HG03280 (cell line): Measurements from ENCODE around the gene B3GALT5.

ENCODE experiments used
- ATAC-seq: cut with Tn5 transposase; IDR thresholded peaks from one replicate; pipeline ENCODE4 v1.9.1; 2021; ENCODE audit warnings: mild to moderate bottlenecking, moderate library complexity; ENCODE audit not compliant: unreplicated experiment

The B3GALT5 gene

DNA sequence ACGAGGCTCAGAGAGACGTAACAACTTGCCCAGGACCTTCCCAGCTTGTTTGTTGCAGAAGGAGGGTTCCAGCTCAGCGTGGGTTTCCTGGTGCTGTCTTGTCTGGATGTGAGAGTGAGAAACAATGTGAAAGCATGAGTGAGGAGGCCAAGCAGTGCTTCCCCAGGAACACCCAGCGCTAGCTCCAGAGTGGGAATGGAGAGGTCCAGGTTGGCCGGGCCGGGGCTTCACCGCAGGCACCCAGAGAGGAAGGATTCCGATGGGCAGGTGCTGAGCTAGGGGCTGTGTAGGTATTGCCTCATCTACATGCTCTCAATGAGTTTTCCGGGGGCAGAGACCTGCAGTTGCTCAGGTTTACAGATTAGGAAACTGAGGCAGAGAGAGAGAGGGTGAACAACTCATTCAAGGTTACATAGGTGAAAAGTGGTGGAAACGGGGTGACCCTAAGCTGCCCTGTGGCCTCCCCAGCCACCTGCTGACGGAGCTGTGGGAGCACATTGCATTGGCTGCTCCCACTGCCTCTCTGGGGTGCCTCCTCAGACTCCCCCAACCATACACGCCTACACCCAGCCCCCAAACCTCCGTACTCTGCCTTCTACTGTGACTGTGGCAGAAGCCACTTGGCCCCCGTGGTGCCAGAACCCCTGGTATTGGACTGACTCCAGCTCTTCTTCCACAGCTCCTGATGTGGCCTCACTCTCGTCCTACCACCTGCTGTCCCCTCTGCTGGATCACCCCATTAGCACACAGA is 51.2 kb downstream of the B3GALT5 start:
- no peak for ATAC-seq

DNA sequence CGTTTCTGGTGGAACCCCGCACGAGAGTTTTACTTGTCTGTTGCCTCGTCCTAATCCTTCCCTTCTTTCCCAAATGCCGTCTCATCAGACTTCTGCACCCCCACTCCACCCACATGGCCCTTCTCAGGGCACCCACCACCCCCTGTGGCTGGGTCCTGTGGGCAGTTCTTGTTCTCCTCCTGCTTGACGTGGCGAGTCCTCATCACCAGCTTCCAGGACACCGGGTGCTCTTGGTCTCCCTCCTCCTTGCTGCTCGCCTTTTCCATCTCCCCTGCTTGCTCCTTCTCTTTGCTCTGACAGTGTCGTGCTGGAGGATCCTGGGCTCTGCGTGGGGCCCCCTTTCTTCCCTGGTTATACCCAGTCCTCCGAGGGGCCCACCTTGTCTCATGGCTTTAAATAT is 51.8 kb downstream of the B3GALT5 start:
- no peak for ATAC-seq

DNA sequence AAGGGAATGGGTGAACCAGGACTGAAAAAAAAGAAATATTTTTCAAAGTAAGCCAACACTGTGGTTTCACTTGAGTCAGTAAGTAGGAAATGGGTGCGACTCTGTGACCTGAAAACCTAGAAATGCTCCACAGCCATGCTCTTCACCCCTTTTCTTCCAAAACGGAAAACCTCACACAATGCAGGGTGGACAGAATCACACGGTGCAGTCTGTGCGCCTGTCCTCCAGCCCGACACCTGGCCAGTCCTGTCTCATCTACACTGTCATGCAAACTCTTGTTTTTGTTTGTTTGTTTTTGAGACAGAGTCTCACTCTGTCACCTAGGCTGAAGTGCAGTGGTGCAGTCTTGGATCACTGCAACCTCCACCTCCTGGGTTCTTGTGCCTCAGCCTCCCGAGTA is 53.3 kb downstream of the B3GALT5 start:
- no peak for ATAC-seq

DNA sequence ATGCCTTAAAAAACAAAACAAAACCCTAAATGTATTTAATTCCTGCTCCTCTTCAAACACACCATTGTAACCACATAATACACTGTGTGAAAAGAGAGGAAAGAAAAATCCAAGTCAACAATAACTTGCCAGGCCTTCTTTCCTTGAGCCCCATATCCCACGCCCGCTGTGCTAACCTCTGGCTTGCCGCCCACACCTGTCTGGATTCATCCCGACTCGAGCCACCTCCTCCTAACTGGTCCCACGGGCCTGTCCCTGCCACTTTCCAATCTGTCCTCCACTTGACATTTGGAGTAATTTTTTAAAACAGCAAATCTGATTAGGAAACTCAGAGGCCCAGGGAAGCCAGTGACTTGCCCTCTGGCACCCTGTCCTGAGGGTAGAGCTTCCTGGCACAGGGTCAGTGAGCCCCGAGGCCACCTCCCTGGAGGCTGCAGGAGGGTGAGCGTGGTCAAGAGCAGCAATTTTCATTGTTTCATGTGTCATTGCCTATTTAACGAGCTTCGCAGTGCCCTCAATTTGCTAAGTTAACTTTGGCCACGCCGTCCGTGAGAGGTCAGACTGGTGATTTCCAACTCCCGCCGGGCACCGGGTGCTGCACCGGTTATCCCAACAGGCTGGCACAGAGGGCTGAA is 54.1 kb downstream of the B3GALT5 start:
- no peak for ATAC-seq

DNA sequence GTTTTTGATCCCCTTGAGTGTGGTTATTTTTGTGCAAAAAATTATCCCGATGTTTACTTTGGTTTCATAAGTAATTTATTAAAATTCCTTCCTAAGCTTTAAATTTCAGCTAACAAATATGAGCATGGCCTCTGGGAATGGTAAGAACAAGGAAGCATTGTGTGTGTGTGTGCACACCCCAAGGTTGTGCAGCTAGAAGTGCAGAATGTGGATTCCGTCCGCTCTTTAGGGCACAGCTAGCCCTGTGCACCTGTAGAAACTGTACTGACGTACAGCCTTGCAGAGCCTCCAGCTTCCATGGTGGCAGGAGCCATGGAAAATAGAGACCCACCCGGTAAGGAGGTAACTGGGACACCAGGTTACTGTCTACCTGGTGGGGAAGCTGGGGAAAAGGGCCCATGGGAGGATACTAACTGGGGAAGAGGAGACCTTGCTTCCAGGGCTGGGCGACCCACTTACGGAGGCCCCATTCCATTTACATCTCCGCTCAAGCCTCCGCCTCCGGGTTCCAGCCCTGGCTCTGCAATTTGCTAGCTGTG is 54.7 kb downstream of the B3GALT5 start:
- no peak for ATAC-seq

DNA sequence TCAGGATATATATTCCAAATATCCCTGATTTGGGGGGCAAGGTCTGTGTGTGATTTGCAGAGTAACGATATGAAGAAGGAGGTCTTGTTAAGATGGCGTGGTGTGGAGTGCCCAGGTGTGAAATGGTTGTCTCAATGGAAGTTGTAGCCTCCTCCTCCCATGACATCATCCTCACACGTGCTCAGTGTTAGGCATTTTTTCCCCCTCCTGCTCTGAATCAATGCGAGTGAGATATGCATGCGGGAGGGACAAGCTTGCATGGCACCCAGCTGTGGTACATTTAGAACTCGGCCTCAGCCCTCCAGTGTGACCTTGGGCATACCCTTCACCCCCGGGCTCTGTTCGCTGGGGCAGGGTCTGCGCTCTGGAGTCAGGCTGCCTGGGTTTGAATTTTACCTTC is 55.6 kb downstream of the B3GALT5 start:
- ATAC-seq: no peak

DNA sequence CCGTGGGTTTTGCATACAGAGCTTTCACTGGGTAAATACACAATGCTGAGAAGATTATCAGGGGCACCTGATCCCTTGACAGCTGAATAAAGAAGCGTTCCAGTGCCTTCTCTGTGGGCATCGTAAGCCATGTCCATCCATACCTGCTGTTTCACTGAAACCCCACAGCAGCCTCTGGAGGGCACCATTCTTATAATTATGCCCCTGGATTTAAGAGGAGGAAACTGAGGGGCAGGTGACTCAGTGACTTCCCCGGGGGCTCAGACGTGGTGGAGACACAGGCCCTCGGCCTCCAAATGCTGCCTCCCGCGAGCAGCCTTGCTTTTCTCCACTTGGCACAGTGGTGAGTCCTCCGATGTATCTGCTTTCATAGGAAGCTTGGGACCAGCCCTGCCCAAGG is 56.7 kb downstream of the B3GALT5 start:
- no peak for ATAC-seq

DNA sequence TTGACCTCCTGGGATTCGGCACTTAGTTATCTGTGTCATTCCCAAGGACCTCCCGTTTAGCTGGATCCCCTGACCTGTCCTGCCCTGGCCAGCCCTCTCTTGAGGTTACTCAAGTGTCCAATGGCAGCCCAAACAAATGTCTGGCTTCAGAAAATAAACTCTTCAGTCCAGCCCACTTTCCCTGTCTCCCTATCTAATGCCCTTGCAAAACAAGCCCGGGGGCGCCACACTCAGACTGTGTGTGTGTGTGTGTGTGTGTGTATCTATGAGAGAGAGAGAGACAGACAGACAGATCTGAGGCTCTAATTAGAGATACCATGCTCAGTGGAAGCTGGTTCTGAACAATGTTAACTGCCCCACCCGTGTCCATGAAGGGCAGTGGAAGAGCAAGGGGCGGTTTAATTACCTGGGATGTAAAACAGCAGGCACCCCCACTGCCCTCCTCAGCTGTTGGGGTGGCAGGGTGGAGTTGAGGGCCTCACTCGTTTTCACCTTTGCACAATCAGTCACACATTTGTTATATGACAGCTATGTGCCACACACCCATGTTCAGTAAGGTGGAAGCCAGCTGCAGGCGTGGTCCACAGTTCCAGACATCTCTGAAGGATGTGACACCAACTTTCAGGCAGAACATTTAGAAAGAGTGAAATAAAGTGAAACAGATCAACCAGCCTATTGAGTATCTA is 57.4 kb downstream of the B3GALT5 start:
- no peak for ATAC-seq

DNA sequence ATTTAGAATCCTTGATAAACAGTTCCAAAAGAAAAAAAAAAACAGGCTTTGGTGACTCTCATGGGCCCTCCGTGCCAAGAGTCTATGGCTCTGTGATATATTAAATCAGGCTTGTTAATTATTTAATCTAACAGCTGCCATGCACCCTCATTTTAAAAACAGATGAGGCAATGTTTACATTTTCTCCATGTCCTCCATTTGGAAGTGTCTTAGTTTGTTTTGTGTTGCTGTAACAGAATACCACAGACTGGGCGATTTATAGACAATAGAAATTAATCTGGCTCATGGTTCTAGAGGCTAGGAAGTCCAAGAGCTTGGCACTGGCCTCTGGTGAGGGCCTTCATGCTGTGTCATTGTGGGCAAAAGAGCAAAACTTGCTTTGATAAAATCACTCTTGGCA is 58.0 kb downstream of the B3GALT5 start:
- ATAC-seq: no peak

DNA sequence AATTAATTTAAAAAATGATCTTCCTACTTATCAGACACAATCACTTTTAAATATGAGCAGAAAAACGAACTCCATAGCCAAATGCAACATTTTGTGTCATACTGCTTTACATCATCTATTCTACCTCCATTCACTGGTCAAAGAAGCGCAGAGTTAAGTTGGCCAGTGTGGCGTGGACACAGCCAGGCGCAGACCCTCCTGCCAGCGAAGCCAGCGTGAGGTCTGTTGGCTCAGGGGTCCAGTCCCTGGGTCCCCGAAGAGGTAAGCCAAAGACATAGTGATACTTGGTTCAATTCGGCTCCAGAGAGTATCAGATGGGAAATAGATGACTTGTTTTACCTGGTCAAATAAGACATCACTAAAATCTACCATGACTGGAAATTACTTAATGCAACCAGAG is 59.2 kb downstream of the B3GALT5 start:
- ATAC-seq: no peak

DNA sequence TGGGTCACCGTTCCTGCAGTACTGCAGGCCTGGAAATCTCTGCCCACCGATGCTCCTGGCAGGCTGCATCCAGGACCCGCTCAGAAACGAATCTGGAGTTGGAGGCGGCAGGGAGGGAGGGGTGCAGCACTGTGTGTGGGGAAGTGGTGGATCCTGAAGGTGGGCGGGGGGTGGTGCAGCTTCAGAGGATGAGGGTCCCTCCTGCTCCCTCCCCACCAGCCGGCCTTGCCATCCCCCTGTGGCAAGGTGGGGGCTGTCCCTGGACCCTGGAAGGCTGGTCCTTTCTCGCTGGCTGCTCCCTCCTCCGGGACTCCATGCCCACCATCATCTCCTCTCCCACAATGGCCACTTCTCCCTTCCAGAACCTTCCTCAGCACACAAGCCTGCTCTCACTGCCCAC is 60.4 kb downstream of the B3GALT5 start:
- no peak for ATAC-seq

DNA sequence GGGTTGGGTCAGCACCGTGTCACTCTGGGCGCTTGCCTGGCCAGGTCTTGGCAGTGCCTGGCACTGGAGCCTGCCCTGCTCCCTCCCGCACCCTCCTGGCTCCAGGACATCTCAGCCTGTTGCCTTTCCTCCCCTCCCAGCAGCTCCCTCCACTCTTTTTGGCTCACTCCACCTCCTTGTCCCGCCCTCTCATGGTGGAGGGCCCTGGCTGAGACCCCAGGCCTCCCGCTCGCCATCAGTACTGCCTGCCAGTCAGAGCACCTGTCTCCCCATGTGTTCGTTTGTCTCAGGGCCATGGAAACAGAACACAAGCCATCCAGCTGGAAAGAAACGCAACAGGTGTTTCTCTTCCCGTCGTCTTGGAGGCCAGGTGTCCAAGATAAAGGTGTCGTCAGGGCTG is 61.0 kb downstream of the B3GALT5 start:
- ATAC-seq: no peak

DNA sequence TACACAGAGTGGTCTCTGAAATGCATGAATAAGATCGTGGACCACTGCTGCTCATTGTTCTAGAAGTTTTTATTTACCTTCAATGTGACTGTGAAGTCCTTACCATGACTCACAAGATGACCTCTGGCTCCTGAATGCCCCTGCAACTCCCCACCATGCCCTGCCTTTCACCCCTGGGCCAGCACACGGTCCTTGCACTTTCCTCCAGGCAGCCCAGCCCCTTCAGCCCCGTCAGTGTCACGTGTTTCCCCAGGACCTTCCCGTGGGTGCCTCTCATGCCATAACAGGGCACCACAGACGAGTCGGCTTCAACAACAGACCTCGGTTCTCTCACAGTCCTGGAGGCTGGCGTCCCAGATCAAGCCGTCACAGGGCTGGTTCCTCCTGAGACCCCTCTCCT is 62.1 kb downstream of the B3GALT5 start:
- ATAC-seq: no peak

DNA sequence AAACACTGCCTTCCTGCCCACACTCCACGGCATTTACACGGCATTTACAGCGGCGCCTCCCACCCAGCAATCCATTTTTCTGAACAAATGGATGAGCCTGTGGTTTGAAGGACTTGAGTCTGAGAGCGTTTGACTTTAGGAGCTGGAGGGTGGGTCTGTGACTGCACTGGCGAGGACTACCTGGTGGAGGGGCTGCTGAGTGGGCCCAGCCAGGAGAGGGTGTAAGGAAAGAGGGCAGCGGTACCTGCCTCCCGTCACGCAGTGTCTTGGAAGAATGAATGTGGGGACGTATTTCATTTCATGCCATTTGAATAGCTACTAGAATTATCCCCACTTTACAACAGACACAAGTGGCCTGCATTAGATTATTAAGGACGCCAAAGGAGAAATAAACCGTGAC is 62.9 kb downstream of the B3GALT5 start:
- no peak for ATAC-seq

DNA sequence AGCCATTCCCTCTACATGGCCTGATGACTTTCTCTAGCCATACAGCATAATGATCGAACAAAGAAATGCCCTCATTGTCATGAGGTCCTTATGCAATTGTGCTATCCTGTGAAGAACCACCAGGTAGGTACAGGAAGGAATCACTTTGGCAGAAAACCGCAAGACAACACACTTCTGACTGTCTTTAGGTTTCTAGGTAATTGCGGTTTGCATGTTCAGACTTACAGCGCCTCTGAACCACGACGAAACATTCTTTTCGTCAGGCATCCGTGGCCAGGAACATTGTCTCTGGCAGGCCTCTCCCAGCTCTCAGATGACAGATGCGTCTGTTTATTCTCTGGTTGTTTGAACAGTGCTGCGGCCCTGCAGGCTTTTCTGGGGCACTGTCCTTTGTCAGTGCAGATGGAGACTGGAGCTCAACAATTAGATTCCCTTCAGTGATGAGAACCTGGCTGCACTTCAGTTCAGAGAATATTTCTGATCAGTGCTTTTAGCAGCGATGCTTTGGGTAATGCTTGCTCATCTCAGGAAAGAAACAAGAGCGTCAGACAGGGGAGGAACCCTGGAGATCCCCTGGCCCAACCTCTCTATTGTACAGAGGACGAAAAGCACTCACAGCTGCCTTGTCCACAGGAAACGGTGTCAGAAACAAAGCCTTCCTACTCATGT is 63.4 kb downstream of the B3GALT5 start:
- no peak for ATAC-seq

DNA sequence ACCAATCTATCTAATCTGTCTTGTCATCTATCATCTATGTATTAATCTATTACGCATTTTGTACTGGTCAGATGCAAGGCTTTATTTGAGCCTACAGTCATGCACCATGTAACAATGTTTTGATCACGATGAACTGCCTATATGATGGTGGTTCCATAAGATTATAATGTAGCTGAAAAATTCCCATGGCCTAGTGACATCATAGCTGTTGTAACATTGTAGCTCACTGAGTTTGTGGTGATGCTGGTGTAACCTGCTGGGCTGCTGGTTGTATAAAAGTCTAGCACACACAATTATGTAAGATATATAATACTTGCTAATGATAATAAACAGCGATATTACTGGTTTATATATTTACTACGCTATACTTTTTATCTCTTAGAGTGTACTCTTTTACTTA is 67.5 kb downstream of the B3GALT5 start:
- ATAC-seq: no peak

DNA sequence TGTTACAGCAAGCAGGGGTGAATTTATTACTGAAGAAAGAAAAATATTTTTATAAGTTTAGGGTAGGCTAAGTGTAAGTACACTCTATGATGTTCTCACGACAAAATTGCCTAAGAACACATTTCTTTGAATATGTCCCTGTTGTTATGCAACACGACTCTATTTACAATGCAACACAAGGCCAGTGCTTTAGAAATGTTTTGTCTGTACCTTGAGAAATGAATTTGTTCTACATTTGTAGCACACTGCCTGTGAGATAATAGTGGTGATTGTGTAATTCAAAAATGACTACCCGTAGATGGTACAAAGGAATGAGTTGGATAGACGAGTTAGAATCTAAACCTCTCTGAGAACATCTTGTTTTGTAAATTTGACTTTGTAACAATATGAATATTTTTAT is 68.5 kb downstream of the B3GALT5 start:
- ATAC-seq: no peak

DNA sequence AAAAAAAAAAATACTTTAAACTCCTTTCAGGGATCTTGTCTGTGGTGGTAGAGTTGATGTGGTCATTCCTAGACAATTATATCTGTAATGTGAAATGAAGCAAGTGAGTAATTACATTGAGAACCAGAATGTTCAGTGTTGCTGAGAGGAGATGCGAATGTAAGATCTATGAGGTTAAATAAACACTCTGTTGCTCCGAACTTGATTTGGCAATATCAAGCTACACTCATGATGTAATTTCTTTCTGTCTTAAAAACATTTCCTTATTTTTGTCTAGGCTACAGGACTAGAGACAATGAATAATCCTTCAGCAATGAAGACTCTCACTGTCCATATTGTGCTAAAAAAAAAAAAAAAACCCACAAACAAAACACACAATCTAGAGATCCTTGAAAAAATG is 69.1 kb downstream of the B3GALT5 start:
- no peak for ATAC-seq

DNA sequence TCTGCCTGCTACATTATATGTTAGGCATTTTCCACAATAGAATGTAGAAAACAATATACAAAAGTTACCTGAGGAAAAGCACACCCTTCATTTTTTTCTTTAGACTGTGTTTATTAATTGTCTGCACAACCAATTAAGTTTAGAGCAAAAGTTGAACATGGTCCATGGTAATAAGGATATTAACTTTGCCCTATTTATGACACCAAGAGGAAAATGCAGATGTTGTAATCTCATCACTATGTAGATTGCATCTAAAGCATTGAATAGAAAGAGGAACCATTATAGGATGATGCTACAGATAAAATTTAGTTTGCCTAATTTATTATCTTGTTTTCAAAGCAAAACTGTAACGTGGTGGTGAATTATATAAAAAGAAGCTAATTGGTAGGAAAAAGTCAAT is 72.5 kb downstream of the B3GALT5 start:
- ATAC-seq: no peak

DNA sequence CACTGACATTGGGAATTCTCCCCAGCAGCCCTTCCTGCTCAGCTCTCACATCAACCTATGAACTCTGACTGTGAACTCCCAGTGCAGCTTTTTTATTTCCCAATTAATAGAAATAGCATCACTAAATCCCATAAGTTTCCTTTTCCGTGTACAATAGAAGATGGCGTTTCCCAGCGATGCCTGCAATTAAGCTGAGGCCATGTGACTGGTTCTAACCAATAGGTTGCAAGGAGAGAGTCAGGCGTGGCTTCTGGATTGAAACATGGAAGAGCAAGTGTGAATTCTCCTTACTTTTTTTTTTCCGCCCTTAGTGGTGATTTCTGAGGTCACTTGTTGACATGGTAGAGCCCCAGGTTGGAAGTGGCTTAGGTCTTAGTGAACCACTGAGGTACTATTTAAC is 73.3 kb downstream of the B3GALT5 start:
- no peak for ATAC-seq

DNA sequence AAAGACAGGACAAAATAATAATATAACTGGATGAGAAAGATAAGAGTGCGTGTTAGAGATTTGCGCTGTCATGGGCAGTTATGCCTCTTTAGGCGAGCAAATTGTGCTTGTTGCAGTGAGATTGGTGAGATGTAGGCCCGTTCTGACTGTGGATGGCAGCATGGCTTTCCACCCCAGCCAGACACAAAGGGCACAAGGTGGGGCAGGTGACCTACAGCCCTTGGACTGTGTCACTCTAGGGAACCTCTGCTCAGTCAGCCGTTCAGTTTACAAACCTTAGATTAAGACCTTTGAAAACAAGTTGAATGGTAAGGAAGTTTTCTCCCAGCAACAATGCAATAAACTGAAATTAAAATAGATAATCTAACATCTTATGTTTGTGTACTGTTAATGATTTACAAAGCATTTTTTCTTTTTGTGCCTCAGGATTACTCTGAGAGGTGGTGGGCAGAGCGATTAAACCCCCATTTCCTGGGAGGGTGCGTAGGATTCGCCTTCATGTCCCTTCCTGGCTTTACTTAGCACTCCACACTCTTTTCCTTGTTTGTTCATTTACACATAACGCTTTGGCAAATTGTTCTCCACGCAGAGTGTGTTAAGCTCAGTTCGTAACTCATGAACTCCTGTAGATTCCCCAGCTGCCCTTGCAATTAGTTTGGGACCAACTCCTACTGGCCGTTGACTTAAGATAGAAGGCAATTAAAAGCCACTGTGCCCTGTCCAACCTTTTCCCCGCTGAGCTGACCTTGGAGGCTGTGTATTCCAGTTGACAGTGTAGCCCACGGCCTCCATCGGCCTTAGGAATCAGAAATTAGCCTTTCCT is 74.1 kb downstream of the B3GALT5 start:
- no peak for ATAC-seq
